ENCODE data around the gene CATSPER4.
A peak's percentile ranks its signal among the peaks of the same experiment; 100 is the strongest.

CATSPER4 gene

GRCh38 chr1:26164861-26165842, 25.2 kb upstream of the CATSPER4 start:
- DNase-seq = no peak

GRCh38 chr1:26166719-26167281, 23.6 kb upstream of the CATSPER4 start:
- no peak for DNase-seq

GRCh38 chr1:26168410-26169197, 21.8 kb upstream of the CATSPER4 start, which contains the start of gene C1orf232:
Gene C1orf232, minus strand, starts transcription at chr1:26168963. Its CDS starts 464 bp downstream, at chr1:26168499.
- DNase-seq = no peak

GRCh38 chr1:26169198-26169554, 21.2 kb upstream of the CATSPER4 start:
- DNase-seq = no peak

- peak; percentile 84 for DNase-seq
These were observed 20.5 kb upstream of the CATSPER4 start, which contains the start of gene ZNF593 for GRCh38 chr1:26169669-26170471. Gene ZNF593, plus strand, starts transcription at chr1:26169908. Its CDS starts 76 bp downstream, at chr1:26169984.

GRCh38 chr1:26170472-26170821, 20.0 kb upstream of the CATSPER4 start:
- no peak for DNase-seq

GRCh38 chr1:26171084-26172072, 19.0 kb upstream of the CATSPER4 start, which contains the start of gene ZNF593OS:
Gene ZNF593OS, minus strand, starts transcription at chr1:26171832. Its CDS starts 171 bp downstream, at chr1:26171661.
- DNase-seq = no peak

GRCh38 chr1:26175346-26175745, 15.1 kb upstream of the CATSPER4 start:
- no peak for DNase-seq

GRCh38 chr1:26177182-26177684, 13.2 kb upstream of the CATSPER4 start, which contains the start of gene CNKSR1:
Gene CNKSR1, plus strand, starts transcription at chr1:26177491. Its CDS starts 57 bp downstream, at chr1:26177548.
- no peak for DNase-seq

GRCh38 chr1:26180010-26180506, 10.3 kb upstream of the CATSPER4 start:
- no peak for DNase-seq

GRCh38 chr1:26181586-26182382, 8.6 kb upstream of the CATSPER4 start:
- peak; percentile 79 for DNase-seq

GRCh38 chr1:26182383-26182696, 8.1 kb upstream of the CATSPER4 start:
- DNase-seq = no peak

GRCh38 chr1:26184086-26184485, 6.3 kb upstream of the CATSPER4 start:
- DNase-seq = no peak

GRCh38 chr1:26184883-26185282, 5.5 kb upstream of the CATSPER4 start:
- no peak for DNase-seq

GRCh38 chr1:26187882-26188281, 2.5 kb upstream of the CATSPER4 start:
- DNase-seq = no peak

- no peak for DNase-seq
These were observed 1.9 kb upstream of the CATSPER4 start for GRCh38 chr1:26188477-26188876.

- DNase-seq = no peak
These were observed 1.1 kb upstream of the CATSPER4 start for GRCh38 chr1:26189331-26189730.

- DNase-seq = no peak
These were observed 589 bp upstream of the CATSPER4 start for GRCh38 chr1:26189751-26190275.

GRCh38 chr1:26191739-26192138, 1.3 kb downstream of the CATSPER4 start:
- no peak for DNase-seq

GRCh38 chr1:26195805-26196204, 5.4 kb downstream of the CATSPER4 start:
- no peak for DNase-seq
